ENCODE measurements around the gene GBP3.

The GBP3 gene

DNA sequence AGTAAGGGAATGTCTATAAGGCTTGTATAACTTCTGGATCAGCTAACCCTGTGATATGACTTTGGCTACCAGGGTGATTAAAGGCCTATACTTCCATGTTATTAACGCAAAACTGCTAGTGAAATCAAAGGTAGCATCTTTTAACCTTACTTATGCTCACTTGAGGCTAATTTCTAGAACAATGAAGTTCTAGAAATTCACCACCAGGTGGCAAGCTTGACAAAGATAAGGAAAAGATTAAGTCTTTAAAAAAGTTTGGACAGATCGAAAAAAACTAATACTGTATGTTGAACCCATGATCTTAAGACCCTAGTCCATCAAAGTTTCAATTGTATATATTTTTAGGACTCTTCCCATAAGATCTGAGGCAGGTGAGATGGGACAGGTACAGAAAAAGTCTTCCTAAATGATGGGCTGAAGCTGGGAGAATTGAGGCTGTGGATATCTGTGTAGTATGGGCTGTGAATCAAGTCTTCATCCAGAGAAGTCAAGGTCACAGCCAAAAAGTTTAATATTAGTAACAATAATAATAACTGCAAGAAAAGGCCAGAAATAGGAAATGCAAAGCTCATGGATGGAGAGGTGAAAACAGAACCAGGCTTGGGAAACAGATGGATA is 49.0 kb downstream of the GBP3 start (continued):
- no peak for TF ChIP-seq POU6F1 (CRISPR knock-in tag; IDR thresholded peaks at IDR 0.05; ENCODE audit: borderline replicate concordance, low read depth)
- TF ChIP-seq TCF4 (CRISPR knock-in tag; IDR thresholded peaks at IDR 0.05; ENCODE audit: borderline replicate concordance) = no peak
- TF ChIP-seq ZFP30 (CRISPR knock-in tag; IDR thresholded peaks at IDR 0.05) = no peak
- TF ChIP-seq PPARA (CRISPR knock-in tag; IDR thresholded peaks at IDR 0.05; ENCODE audit: borderline replicate concordance) = no peak
- no peak for TF ChIP-seq TSHZ2 (CRISPR knock-in tag; IDR thresholded peaks at IDR 0.05)
- no peak for TF ChIP-seq ARNTL (CRISPR knock-in tag; IDR thresholded peaks at IDR 0.05; ENCODE audit: borderline replicate concordance, low read depth)

DNA sequence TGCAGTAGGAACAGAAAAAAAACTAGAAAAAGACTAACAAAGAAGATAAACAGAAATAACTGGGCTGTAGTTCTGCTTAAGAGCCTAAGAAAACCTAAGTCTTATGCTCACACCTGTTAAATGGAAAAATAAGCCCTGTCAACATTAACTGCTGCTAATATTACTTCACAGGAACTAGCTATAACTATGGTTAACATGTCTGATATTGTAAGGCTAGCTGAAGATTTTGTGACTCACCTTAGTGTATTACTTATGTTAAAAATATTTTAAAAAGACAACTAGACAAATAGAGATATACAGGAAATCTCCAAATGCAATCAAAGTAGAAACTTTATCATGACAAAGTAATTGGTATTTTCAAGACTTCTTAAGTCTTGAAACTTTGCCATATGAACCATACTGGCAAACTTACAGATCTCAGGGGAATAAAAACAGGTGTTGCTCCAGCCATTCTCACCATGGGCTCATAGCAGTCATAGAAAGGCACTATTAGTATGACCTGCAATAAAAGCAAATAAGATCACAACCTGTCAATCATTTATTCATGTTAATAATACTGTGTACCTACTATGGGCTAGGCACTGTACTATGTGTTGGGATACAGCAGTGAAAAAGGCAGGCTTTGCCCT is 60.9 kb downstream of the GBP3 start:
- no peak for ATAC-seq
- TF ChIP-seq CREB5 (CRISPR knock-in tag; IDR thresholded peaks at IDR 0.05; ENCODE audit: low read depth) (no peak), SNAI2 (CRISPR knock-in tag; IDR thresholded peaks at IDR 0.05) (no peak), GLIS3 (CRISPR knock-in tag; IDR thresholded peaks at IDR 0.05) (no peak), ZFP3 (CRISPR knock-in tag; IDR thresholded peaks at IDR 0.05) (no peak)
- TF ChIP-seq, protein P1, sequence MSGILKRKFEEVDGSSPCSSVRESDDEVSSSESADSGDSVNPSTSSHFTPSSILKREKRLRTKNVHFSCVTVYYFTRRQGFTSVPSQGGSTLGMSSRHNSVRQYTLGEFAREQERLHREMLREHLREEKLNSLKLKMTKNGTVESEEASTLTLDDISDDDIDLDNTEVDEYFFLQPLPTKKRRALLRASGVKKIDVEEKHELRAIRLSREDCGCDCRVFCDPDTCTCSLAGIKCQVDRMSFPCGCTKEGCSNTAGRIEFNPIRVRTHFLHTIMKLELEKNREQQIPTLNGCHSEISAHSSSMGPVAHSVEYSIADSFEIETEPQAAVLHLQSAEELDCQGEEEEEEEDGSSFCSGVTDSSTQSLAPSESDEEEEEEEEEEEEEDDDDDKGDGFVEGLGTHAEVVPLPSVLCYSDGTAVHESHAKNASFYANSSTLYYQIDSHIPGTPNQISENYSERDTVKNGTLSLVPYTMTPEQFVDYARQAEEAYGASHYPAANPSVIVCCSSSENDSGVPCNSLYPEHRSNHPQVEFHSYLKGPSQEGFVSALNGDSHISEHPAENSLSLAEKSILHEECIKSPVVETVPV (CRISPR knock-in tag; IDR thresholded peaks at IDR 0.05) = no peak
- TF ChIP-seq, protein P2, sequence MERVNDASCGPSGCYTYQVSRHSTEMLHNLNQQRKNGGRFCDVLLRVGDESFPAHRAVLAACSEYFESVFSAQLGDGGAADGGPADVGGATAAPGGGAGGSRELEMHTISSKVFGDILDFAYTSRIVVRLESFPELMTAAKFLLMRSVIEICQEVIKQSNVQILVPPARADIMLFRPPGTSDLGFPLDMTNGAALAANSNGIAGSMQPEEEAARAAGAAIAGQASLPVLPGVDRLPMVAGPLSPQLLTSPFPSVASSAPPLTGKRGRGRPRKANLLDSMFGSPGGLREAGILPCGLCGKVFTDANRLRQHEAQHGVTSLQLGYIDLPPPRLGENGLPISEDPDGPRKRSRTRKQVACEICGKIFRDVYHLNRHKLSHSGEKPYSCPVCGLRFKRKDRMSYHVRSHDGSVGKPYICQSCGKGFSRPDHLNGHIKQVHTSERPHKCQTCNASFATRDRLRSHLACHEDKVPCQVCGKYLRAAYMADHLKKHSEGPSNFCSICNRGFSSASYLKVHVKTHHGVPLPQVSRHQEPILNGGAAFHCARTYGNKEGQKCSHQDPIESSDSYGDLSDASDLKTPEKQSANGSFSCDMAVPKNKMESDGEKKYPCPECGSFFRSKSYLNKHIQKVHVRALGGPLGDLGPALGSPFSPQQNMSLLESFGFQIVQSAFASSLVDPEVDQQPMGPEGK (CRISPR knock-in tag; IDR thresholded peaks at IDR 0.05; ENCODE audit: borderline replicate concordance) = no peak

GRCh38 chr1:88961081-88961480 is 61.6 kb downstream of the GBP3 start:
- ATAC-seq = no peak
- TF ChIP-seq CSDC2 (CRISPR knock-in tag; IDR thresholded peaks at IDR 0.05) (no peak), GLIS3 (CRISPR knock-in tag; IDR thresholded peaks at IDR 0.05) (no peak), TCF4 (CRISPR knock-in tag; IDR thresholded peaks at IDR 0.05; ENCODE audit: borderline replicate concordance) (no peak), POU6F1 (CRISPR knock-in tag; IDR thresholded peaks at IDR 0.05; ENCODE audit: borderline replicate concordance, low read depth) (no peak), TSHZ2 (CRISPR knock-in tag; IDR thresholded peaks at IDR 0.05) (no peak), ZNF565 (CRISPR knock-in tag; conservative IDR thresholded peaks at IDR 0.05; ENCODE audit: low read depth) (no peak), ARNTL (CRISPR knock-in tag; IDR thresholded peaks at IDR 0.05; ENCODE audit: borderline replicate concordance, low read depth) (no peak), RARB (CRISPR knock-in tag; IDR thresholded peaks at IDR 0.05) (no peak), ZNF70 (CRISPR knock-in tag; IDR thresholded peaks at IDR 0.05) (no peak), CREB5 (CRISPR knock-in tag; IDR thresholded peaks at IDR 0.05; ENCODE audit: low read depth) (no peak), TOX (CRISPR knock-in tag; IDR thresholded peaks at IDR 0.05; ENCODE audit: borderline replicate concordance) (no peak), ESRRG (CRISPR knock-in tag; IDR thresholded peaks at IDR 0.05) (no peak), ZFP30 (CRISPR knock-in tag; IDR thresholded peaks at IDR 0.05) (no peak), ZFP3 (CRISPR knock-in tag; IDR thresholded peaks at IDR 0.05) (no peak)
- TF ChIP-seq, protein P1 (CRISPR knock-in tag; IDR thresholded peaks at IDR 0.05) = no peak

Measured in SK-N-SH treated with all-trans-retinoic acid at 6 μM for 48 hours (cell line).